Activated CD4-positive, alpha-beta T cell treated with anti-CD3 and anti-CD28 coated beads, Interleukin-2, amount 10 ng/mL, durations not matched to agents 24 days and 14 days (primary cell): ENCODE measurements around the gene TM2D3. TPM values are rescaled to one million over a fixed set of nuclear protein-coding genes. Genes with fewer than 3 reads are reported as not detected.

Source experiments
- DNase-seq: peaks from one replicate; pipeline ENCODE4 v3.0.0; 2022
- H3K27ac Mint-ChIP-seq: one replicate; pipeline ENCODE4 v1.8.0; 2022; ENCODE audit warnings: mild to moderate bottlenecking, mixed read lengths
- H3K27me3 Mint-ChIP-seq: one replicate; pipeline ENCODE4 v1.8.0; 2022; ENCODE audit warnings: mixed read lengths
- H3K36me3 Mint-ChIP-seq: one replicate; pipeline ENCODE4 v1.8.0; 2022; ENCODE audit warnings: low read depth, mild to moderate bottlenecking, mixed read lengths
- H3K4me1 Mint-ChIP-seq: one replicate; pipeline ENCODE4 v1.8.0; 2021; ENCODE audit warnings: mixed read lengths
- H3K4me3 Mint-ChIP-seq: one replicate; pipeline ENCODE4 v1.8.0; 2022; ENCODE audit warnings: mild to moderate bottlenecking, moderate library complexity, mixed read lengths
- H3K9me3 Mint-ChIP-seq: one replicate; pipeline ENCODE4 v1.8.0; 2021; ENCODE audit warnings: mixed read lengths
- intact Hi-C: fragments of 100-400 bp; cut with micrococcal nuclease; formaldehyde crosslinking; loops from one replicate; pipeline ENCODE4 v1.15.1; 2023
- total RNA-seq: library from RNA; stranded (reverse); gene quantifications from 2 replicates; pipeline ENCODE4 v1.2.3, GENCODE V29; 2022

TM2D3 gene
- total RNA-seq, 1 donor from 2014 or later = 56.2 TPM

DNA sequence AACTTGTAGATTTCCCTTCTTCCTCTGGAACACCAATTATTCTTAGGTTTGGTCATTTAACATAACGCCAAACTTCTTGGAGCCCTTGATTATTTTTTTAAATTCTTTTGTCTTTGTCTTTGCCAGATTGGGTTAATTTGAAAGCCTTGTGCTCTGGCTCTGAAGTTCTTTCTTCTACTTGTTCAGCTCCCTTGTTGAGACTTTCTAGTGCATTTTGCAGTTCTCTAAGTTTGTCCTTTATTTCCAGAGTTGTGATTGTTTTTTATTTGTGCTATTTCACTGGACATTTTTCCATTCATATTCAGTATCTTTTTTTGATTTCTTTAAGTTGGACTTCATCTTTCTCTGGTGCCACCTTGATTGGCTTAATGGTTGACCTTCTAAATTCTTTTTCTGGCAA is 55.5 kb downstream of the TM2D3 start:
- DNase-seq = no peak
- intact Hi-C loops = no loop called here
- H3K4me1 Mint-ChIP-seq = no peaks in the 10 kb centered on the region
- H3K4me3 Mint-ChIP-seq = no peak overlapping the region
- no peak overlapping the region for H3K27ac Mint-ChIP-seq
- H3K9me3 Mint-ChIP-seq = peaks cover 32% of the 10 kb centered on the region
- H3K36me3 Mint-ChIP-seq = no peaks in the 10 kb centered on the region
- H3K27me3 Mint-ChIP-seq = peaks cover 56% of the 10 kb centered on the region

Other genes starting within 250 kb of the TM2D3 start
- gene PCSK6, start 162.7 kb downstream of the TM2D3 start, total RNA-seq = 4.7 and 5.4 TPM in 2 replicates
- gene TARS3, start 72.1 kb upstream of the TM2D3 start, total RNA-seq = 11.5 and 13.2 TPM in 2 replicates
- not detected in 2 replicates for gene OR4F6, start 151.1 kb upstream of the TM2D3 start, total RNA-seq
- not detected in 2 replicates for gene OR4F15, start 159.8 kb upstream of the TM2D3 start, total RNA-seq